DMS79 (cell line): Measurements from ENCODE around the gene GLT1D1.
A peak's percentile ranks its signal among the peaks of the same experiment; 100 is the strongest.
"Not testable (repeated sequence)": the region's sequence is repeated elsewhere in the genome, so short reads cannot be mapped to it uniquely, and the experiment has no call there.

Experiments used
- DNase-seq: peaks from one replicate; lab custom pipeline; 2025; lab: John Stamatoyannopoulos, UW

The GLT1D1 gene

GRCh38 chr12:128820723-128821432 is 32.4 kb upstream of the GLT1D1 start:
- DNase-seq = no peak

- DNase-seq = no peak
Measured at GRCh38 chr12:128823216-128823915, 29.9 kb upstream of the GLT1D1 start.

DNA sequence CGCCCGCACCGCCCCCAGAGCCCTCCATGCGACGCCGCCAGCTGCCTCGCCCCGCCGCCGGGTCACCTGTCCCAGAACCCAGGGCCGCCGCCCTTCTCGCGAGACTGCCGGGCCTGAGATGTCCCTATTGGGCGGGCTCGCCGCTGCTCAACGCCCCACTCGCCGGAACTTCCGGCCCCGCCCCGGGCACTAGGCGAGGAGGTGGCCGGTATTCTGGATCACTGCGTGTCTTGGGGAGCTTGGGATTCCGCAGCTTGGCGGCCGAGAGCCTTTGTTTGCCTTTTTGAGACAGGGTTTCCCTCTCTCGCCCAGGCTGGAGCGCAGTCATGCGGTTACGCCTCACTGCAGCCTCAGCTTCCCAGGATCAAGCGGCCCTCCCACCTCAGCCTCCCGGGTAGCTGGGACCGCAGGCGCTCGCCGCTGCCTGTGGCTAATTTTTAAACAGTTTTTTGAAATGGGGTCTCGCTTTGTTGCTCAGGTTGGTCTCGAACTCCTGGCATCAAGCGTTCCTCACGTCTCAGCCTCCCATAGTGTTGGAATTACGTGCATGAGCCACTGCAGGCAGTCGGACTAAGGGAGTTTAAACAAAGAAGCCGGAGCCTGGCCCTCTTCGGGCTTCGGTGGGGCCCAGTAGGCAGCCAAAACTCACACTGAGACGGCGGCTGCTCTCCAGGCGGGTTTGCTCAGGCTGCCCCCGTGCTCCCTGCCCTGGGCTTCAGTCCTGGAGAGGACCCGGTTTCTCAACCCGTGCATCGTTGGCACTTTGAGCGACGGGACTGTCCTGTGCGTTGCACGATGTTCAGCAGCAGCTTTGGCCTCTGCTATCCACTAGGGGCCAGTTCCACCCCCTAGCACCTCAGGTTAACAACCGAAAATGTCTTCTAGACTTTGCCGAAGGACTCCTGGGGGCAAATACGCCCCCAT is 29.1 kb upstream of the GLT1D1 start, which contains the start of gene SLC15A4:
SLC15A4 (minus strand) TSS at position 43 of the 924 bp plus-strand sequence; CDS start at position 28, 15 bp downstream.
- peak; percentile 92 for DNase-seq

DNA sequence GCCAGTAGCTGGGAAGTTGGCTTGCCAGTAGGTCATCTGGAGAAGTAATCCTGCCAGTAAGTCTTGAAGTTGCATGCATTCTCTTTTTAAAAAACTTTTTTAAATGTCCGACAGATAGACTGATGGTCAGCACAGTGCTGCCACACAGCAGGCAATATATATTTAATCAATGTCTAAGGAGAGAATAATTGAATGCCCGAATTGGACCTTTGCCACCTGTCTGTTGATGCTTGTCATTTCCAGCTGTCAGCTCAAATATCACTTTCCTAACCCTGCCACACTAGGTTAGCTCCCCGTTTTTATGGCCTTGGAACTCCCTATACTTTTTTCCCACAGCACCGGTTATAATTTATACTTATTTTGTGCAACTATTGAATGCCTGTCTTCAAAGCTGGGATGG is 27.4 kb upstream of the GLT1D1 start:
- DNase-seq = no peak

DNA sequence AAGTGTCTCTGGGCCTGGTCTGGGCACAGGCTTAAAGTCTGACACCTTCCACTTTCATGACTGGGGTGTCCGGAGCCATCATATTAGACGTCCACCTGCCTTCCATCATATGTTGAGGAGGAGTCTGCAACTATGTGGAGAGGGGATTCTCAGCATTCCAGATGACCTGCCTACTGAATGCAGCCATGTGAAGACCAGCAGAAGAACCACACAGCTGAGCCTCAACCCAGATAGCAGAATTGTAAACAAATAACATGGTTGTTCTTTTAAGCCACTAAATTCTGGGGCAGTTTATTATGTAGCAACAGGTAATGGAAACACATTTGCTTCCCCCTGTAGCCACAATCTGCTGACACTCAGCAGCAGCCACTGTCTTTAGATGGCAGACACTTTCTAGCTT is 25.6 kb upstream of the GLT1D1 start:
- DNase-seq = no peak

DNA sequence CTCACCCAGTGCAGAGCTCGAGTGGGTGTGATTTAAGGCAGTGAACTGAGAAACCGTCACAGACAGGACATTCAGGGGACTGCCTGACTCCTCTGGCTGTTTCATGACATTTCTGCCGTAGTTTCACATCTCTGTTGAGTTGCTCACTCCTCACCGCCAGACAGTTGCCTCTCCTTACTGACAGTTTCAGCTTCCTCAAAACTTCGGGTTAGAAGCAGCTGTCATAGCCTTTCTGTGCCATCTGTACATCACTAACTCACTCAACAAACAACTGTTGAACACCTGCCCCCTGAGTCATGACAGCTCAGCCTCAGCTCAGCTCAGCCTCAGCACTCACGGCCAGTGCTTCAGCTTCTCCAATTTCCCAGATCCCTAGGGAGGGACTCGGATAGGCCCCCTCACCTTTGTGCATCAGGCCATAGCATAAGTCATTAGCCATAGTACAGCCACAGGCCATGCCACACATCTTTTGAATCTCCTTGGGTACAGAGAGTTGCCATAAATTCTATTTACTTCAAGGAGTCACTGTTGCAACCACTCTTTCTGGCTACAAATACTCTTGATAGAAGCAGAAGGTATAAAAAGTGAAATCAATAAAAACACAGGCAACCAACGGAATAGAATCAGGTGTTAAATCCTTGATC is 23.3 kb upstream of the GLT1D1 start:
- DNase-seq = no peak

GRCh38 chr12:128830505-128830893 is 22.8 kb upstream of the GLT1D1 start:
- DNase-seq = no peak

- DNase-seq = no peak
Measured at GRCh38 chr12:128833418-128833817, 19.9 kb upstream of the GLT1D1 start.

- not testable (repeated sequence) for DNase-seq
Measured at GRCh38 chr12:128839885-128840284, 13.4 kb upstream of the GLT1D1 start.

DNA sequence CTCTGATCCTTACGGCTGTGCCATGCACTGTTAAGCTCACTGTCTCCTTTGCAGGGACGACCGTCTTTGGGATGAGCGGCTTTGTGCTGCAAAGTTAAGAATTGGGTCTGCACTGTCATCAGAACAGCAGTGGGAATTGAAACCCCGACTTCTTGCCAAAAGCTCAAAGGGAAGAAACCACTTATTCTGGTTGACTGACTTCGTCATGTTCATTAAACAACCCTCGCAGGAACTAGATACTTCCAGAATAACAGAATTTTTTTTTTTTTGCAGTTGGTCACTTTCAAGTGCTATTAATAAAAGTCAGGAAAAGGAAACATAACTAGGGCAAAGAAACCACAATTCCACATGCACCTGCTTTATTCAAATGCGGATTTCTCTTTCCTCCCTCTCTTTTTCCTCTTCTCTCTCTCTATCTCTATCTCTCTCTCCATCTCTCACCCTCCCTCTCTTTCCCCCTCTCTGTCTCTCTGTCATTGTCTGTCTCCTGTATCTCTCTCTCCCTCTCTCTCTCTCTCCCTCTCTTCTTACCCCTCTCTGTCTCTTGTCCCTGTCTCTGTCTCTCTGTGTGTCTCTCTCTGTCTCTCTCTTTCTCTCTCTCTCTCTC is 12.3 kb upstream of the GLT1D1 start:
- peak; percentile 70 for DNase-seq

DNA sequence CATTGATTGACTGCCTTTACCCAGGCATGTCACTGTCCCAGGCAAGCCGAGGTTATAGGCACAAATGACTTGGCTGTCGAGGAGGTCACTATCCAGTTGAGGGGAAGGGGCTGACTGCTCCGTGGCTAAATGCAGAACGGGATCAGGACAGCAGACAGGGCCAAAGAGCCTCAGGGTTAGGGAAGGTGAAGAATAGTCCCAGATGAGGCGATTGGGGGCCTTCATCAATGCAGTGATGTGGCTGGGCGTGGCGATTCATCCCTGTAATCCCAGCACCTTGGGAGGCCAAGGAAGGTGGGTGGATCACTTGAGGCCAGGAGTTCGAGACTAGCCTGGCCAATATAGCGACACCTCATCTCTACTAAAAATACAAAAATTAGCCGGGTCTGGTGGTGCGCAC is 10.7 kb upstream of the GLT1D1 start:
- no peak for DNase-seq

GRCh38 chr12:128843538-128843937 is 9.7 kb upstream of the GLT1D1 start:
- DNase-seq = no peak

- DNase-seq = no peak
Measured at GRCh38 chr12:128844031-128844635, 9.1 kb upstream of the GLT1D1 start.

DNA sequence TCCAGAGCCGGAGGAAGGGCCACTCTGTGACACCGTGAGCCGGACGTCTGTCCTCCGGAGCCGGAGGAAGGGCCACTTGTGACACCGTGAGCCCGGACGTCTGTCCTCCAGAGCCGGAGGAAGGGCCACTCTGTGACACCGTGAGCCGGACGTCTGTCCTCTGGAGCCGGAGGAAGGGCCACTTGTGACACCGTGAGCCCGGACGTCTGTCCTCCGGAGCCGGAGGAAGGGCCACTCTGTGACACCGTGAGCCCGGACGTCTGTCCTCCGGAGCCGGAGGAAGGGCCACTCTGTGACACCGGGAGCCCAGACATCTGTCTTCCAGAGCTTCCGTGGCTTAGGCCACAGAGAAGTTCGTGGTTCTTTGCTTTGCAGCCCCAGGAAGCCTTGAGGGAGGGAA is 6.6 kb upstream of the GLT1D1 start:
- not testable (repeated sequence) for DNase-seq

DNA sequence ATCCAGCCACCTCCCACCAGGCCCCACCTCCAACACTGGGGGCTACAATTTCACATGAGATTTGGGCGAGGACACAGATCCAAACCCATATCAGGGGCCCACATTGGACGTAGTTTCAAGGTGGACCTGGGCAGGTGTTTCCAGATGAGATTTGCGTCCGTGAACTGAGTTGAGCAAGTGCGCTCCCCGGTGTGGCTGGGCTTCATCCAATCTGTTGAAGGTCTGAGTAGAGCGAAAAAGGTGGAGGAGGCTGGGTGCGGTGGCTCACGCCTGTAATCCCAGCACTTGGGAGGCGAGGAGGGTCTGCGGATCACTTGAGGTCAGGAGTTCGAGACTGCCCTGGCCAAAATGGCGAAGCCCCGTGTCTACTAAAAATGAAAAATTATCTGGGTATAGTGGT is 4.9 kb upstream of the GLT1D1 start:
- no peak for DNase-seq

DNA sequence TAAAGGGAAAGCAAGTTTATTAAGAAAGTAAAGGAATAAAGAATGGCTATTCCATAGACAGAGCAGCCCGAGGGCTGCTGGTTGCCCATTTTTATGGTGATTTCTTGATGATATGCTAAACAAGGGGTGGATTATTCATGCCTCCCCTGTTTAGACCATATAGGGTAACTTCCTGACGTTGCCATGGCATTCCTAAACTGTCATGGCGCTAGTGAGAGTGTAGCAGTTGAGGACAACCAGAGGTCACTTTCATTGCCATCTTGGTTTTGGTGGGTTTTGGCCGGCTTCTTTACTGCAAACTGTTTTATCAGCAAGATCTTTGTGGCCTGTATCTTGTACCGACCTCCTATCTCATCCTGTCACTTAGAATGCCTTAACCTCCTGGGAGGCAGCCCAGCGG is 3.5 kb upstream of the GLT1D1 start:
- not testable (repeated sequence) for DNase-seq

DNA sequence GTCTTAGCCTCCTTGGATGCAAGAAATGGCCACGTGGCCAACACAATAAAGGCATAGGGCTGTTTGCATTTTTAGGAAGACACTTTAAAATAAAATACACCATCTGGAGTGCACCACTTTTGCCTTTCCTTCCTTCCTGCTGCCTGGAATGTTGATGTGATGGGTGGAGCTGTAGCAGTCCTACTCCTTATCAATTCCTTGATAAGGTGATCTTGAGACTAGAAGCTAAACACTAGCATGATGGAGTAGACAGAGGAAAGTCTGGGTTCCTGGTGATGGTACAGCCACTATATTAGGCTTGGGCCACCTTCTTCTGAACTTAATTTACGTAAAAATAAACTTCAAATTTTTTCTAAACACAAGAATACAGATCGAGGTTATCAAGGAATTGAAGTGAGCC is 2.9 kb upstream of the GLT1D1 start:
- DNase-seq = no peak

DNA sequence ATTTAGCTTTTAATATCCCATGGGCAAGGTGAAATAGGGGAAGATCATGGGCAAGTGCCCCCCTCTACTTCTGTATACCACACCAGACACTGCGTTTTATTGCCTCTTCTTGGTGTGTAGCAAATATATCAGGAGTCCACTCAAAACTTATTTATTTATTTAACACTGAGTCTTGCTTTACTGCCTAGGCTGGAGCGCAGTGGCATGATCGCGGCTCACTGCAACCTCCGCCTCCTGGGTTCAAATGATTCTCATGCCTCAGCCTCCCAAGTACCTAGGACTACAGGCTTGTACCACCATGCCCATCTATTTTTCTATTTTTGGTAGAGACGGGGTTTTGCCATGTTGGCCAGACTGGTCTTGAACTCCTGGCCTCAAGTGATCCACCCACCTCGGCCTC is 1.8 kb upstream of the GLT1D1 start:
- not testable (repeated sequence) for DNase-seq

- no peak for DNase-seq
Measured at GRCh38 chr12:128852026-128852698, 1.1 kb upstream of the GLT1D1 start.

- DNase-seq = no peak
Measured at GRCh38 chr12:128853600-128854197, 421 bp downstream of the GLT1D1 start.
